Measurements from ENCODE around the gene CHRNA4.
"Not testable (repeated sequence)": the region's sequence is repeated elsewhere in the genome, so short reads cannot be mapped to it uniquely, and the experiment has no call there.

The CHRNA4 gene

GRCh38 chr20:63342561-63343459, 18.3 kb downstream of the CHRNA4 start:
- H3K4me3 ChIP-seq (ENCODE audit: severe bottlenecking), result no peak overlapping the region
- TF ChIP-seq, protein P1, sequence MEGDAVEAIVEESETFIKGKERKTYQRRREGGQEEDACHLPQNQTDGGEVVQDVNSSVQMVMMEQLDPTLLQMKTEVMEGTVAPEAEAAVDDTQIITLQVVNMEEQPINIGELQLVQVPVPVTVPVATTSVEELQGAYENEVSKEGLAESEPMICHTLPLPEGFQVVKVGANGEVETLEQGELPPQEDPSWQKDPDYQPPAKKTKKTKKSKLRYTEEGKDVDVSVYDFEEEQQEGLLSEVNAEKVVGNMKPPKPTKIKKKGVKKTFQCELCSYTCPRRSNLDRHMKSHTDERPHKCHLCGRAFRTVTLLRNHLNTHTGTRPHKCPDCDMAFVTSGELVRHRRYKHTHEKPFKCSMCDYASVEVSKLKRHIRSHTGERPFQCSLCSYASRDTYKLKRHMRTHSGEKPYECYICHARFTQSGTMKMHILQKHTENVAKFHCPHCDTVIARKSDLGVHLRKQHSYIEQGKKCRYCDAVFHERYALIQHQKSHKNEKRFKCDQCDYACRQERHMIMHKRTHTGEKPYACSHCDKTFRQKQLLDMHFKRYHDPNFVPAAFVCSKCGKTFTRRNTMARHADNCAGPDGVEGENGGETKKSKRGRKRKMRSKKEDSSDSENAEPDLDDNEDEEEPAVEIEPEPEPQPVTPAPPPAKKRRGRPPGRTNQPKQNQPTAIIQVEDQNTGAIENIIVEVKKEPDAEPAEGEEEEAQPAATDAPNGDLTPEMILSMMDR (IDR thresholded peaks at IDR 0.05; ENCODE audit: poor library complexity, severe bottlenecking), result no peak
- H3K9me3 ChIP-seq (ENCODE audit: severe bottlenecking), result no peaks in the 10 kb centered on the region

GRCh38 chr20:63340158-63340688, 20.9 kb downstream of the CHRNA4 start:
- H3K27me3 ChIP-seq (ENCODE audit: insufficient read depth, poor library complexity, severe bottlenecking), result peaks cover 31% of the 10 kb centered on the region
- not testable (repeated sequence) for ATAC-seq (ENCODE audit: low read depth); H3K27ac ChIP-seq (ENCODE audit: poor library complexity, severe bottlenecking); DNase-seq (ENCODE audit: low spot score); H3K9me3 ChIP-seq (ENCODE audit: severe bottlenecking); H3K4me3 ChIP-seq (ENCODE audit: severe bottlenecking); H3K4me1 ChIP-seq (ENCODE audit: insufficient read depth, poor library complexity, severe bottlenecking); H3K36me3 ChIP-seq (ENCODE audit: low read depth)

More at GRCh38 chr20:63342561-63343459, 18.3 kb downstream of the CHRNA4 start:
- DNase-seq (ENCODE audit: low spot score), result no peak
- peaks cover 34% of the 10 kb centered on the region for H3K27me3 ChIP-seq (ENCODE audit: insufficient read depth, poor library complexity, severe bottlenecking)
- no peaks in the 10 kb centered on the region for H3K4me1 ChIP-seq (ENCODE audit: insufficient read depth, poor library complexity, severe bottlenecking)
- no peak for ATAC-seq (ENCODE audit: low read depth)
- no peak overlapping the region for H3K27ac ChIP-seq (ENCODE audit: poor library complexity, severe bottlenecking)
- no peaks in the 10 kb centered on the region for H3K36me3 ChIP-seq (ENCODE audit: low read depth)

DNA sequence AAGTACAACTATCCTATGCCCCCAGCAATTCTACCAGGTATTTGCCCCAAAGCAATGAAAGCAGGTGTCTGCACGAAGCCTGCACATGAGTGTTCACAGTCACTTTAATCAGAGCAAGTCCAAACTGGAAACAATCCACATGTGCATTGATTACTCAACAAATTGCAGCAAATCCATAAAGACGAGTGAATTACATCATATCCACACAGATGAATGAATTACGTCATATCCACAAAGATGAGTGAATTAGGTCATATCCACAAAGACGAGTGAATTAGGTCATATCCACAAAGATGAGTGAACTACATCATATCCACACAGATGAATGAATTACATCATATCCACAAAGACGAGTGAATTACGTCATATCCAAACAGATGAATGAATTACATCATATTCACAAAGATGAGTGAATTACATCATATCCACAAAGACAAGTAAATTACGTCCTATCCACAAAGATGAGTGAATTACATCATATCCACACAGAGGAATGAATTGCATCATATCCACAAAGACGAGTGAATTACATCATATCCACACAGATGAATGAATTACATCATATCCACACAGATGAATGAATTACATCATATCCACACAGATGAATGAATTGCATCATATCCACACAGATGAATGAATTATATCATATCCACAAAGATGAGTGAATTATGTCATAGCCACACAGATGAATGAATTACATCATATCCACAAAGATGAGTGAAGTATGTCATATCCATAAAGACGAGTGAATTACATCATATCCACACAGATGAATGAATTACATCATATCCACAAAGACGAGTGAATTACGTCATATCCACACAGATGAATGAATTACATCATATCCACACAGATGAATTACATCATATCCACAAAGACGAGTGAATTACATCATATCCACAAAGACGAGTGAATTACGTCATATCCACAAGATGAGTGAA, 21.7 kb downstream of the CHRNA4 start:
- not testable (repeated sequence) for H3K27ac ChIP-seq (ENCODE audit: poor library complexity, severe bottlenecking); H3K4me1 ChIP-seq (ENCODE audit: insufficient read depth, poor library complexity, severe bottlenecking); H3K36me3 ChIP-seq (ENCODE audit: low read depth); H3K9me3 ChIP-seq (ENCODE audit: severe bottlenecking); H3K4me3 ChIP-seq (ENCODE audit: severe bottlenecking); ATAC-seq (ENCODE audit: low read depth); DNase-seq (ENCODE audit: low spot score)
- peaks cover 26% of the 10 kb centered on the region for H3K27me3 ChIP-seq (ENCODE audit: insufficient read depth, poor library complexity, severe bottlenecking)

GRCh38 chr20:63337786-63338420, 23.2 kb downstream of the CHRNA4 start:
- Histone ChIP-seq H3K9me3 (ENCODE audit: severe bottlenecking) (no peaks in the 10 kb centered on the region), H3K4me3 (ENCODE audit: severe bottlenecking) (no peak overlapping the region), H3K36me3 (ENCODE audit: low read depth) (no peaks in the 10 kb centered on the region), H3K27ac (ENCODE audit: poor library complexity, severe bottlenecking) (no peak overlapping the region), H3K4me1 (ENCODE audit: insufficient read depth, poor library complexity, severe bottlenecking) (no peaks in the 10 kb centered on the region), H3K27me3 (ENCODE audit: insufficient read depth, poor library complexity, severe bottlenecking) (peaks cover 15% of the 10 kb centered on the region)
- DNase-seq (ENCODE audit: low spot score) (no peak), ATAC-seq (ENCODE audit: low read depth) (no peak)
- TF ChIP-seq, protein P1 (IDR thresholded peaks at IDR 0.05; ENCODE audit: poor library complexity, severe bottlenecking), result no peak

GRCh38 chr20:63336232-63336752, 24.9 kb downstream of the CHRNA4 start:
- H3K4me1 ChIP-seq (ENCODE audit: insufficient read depth, poor library complexity, severe bottlenecking), result no peaks in the 10 kb centered on the region
- TF ChIP-seq, protein P1 (IDR thresholded peaks at IDR 0.05; ENCODE audit: poor library complexity, severe bottlenecking), result no peak
- ATAC-seq (ENCODE audit: low read depth) (no peak), DNase-seq (ENCODE audit: low spot score) (no peak)
- H3K27me3 ChIP-seq (ENCODE audit: insufficient read depth, poor library complexity, severe bottlenecking), result peaks cover 15% of the 10 kb centered on the region
- H3K27ac ChIP-seq (ENCODE audit: poor library complexity, severe bottlenecking), result no peak overlapping the region
- H3K9me3 ChIP-seq (ENCODE audit: severe bottlenecking), result no peaks in the 10 kb centered on the region
- no peak overlapping the region for H3K4me3 ChIP-seq (ENCODE audit: severe bottlenecking)
- no peaks in the 10 kb centered on the region for H3K36me3 ChIP-seq (ENCODE audit: low read depth)

Measured in RWPE2 (cell line).